Spleen (tissue), 11 donors: ENCODE results near the gene EXOC4. TPM values are rescaled to one million over a fixed set of nuclear protein-coding genes. Genes with fewer than 3 reads are reported as not detected.

Source experiments
- DNase-seq: peaks from one replicate; pipeline ENCODE4 v3.0.0-alpha.2; 2020
- H3K27ac ChIP-seq, 8 donors: fragments of 200-600 bp; sonication (generic) in 7 of 8; 1 replicate in 4 of 8; 2 replicates in 4 of 8; pipeline versions ENCODE4 v1.5.0 to v1.8.0; 2016 to 2021; ENCODE audit warnings: inconsistent platforms in 4 of 8, mild to moderate bottlenecking in 4 of 8, moderate library complexity in 1 of 8
- H3K27me3 ChIP-seq, 7 donors: fragments of 200-600 bp; sonication (generic) in 6 of 7; replicated peaks in 1 of 7; 1 replicate in 4 of 7; 2 replicates in 3 of 7; pipeline versions ENCODE4 v1.5.0 to v1.8.0; 2016 to 2021; ENCODE audit warnings: inconsistent platforms in 3 of 7, mild to moderate bottlenecking in 1 of 7
- H3K36me3 ChIP-seq, 6 donors: fragments of 200-600 bp; sonication (generic) in 5 of 6; 1 replicate in 4 of 6; 2 replicates in 2 of 6; pipeline versions ENCODE4 v1.5.0 to v1.8.0; 2016 to 2021; ENCODE audit warnings: inconsistent platforms in 2 of 6
- H3K4me1 ChIP-seq, 6 donors: fragments of 200-600 bp; sonication (generic) in 5 of 6; 1 replicate in 3 of 6; 2 replicates in 3 of 6; pipeline versions ENCODE4 v1.5.0 to v1.8.0; 2016 to 2021; ENCODE audit warnings: inconsistent platforms in 3 of 6
- H3K4me3 ChIP-seq, 8 donors: fragments of 200-600 bp; sonication (generic) in 7 of 8; 1 replicate in 4 of 8; 2 replicates in 4 of 8; pipeline versions ENCODE4 v1.5.0 to v1.8.0; 2016 to 2021; ENCODE audit warnings: inconsistent platforms in 4 of 8, mild to moderate bottlenecking in 4 of 8, moderate library complexity in 2 of 8
- H3K9me3 ChIP-seq, 8 donors: fragments of 200-600 bp; sonication (generic) in 7 of 8; 1 replicate in 4 of 8; 2 replicates in 4 of 8; pipeline versions ENCODE4 v1.5.0 to v1.8.0; 2016 to 2021; ENCODE audit warnings: inconsistent platforms in 4 of 8
- POLR2A ChIP-seq, 3 donors: fragments of 450-650 bp; IDR thresholded peaks; one replicate each; pipeline ENCODE4 v1.5.1; 2017; ENCODE audit warnings: antibody characterized with exemption in 3 of 3, mild to moderate bottlenecking in 1 of 3
- POLR2AphosphoS5 ChIP-seq, 3 donors: sonication (generic); formaldehyde crosslinking; IDR thresholded peaks; one replicate each; pipeline ENCODE4 v1.5.1; 2017; ENCODE audit warnings: antibody characterized with exemption in 3 of 3
- WGBS, 5 donors: extraction: QIAGEN DNeasy Blood & Tissue Kit in 3 of 5; methylation state at CpG; one replicate each; pipeline versions ENCODE4 v1.1.5 to v1.1.7; 2013 to 2018; 5-methylcytosine and 5-hydroxymethylcytosine counted together
- intact Hi-C: fragments of 100-400 bp; cut with DNase I; formaldehyde crosslinking; loops from one replicate; pipeline ENCODE4 v1.15.0; 2023; ENCODE audit warnings: low total_unique reads
- polyA plus RNA-seq, 3 donors: library from polyadenylated mRNA; stranded (reverse); fragments of 200-250 nt; gene quantifications; one replicate each; pipeline ENCODE4 v1.2.1, GENCODE V29; 2013
- total RNA-seq, 7 donors: library from RNA; depleted of rRNA in 3 of 7; stranded (reverse); fragments of >200 nt in 3 of 7; fragmentation: NEBNext Ultra II Directional in 4 of 7; extraction: Animal tissue kit (Norgen Biotek cat#: 25700) in 4 of 7; gene quantifications; one replicate each; pipeline versions ENCODE4 v1.1.0 to v1.2.1, GENCODE V29; 2016 to 2021
- TF ChIP-seq, protein P1 (sequence below), 11 experiments: fragments of 200-600 bp in 7 of 11; fragments of 450-650 bp in 4 of 11; sonication (generic) in 4 of 11; IDR thresholded peaks in 8 of 11; conservative IDR thresholded peaks in 3 of 11; 1 replicate in 7 of 11; 2 replicates in 4 of 11; pipeline versions ENCODE4 v1.4.0 to v1.8.0; 2016 to 2021; ENCODE audit warnings: antibody characterized with exemption in 11 of 11, inconsistent platforms in 4 of 11, mild to moderate bottlenecking in 1 of 11
- donor health status: healthy with polysubstance abuse.
- donor health status: DM: no; HTN: no; CAD: no; lungs with moderate emphysema.
- donor health status: DM: no; HTN: no; CAD: no.
- donor health status: Bipolar disorder and iron deficiency.
- donor health status: healthy.
- donor health status: DM: no; HTN: no; CAD: no.
- donor health status: DM: yes; HTN: yes; CAD: no.

Gene EXOC4
- total and polyA plus RNA-seq, 10 donors = 14.1 to 138 (median 102) TPM

DNA sequence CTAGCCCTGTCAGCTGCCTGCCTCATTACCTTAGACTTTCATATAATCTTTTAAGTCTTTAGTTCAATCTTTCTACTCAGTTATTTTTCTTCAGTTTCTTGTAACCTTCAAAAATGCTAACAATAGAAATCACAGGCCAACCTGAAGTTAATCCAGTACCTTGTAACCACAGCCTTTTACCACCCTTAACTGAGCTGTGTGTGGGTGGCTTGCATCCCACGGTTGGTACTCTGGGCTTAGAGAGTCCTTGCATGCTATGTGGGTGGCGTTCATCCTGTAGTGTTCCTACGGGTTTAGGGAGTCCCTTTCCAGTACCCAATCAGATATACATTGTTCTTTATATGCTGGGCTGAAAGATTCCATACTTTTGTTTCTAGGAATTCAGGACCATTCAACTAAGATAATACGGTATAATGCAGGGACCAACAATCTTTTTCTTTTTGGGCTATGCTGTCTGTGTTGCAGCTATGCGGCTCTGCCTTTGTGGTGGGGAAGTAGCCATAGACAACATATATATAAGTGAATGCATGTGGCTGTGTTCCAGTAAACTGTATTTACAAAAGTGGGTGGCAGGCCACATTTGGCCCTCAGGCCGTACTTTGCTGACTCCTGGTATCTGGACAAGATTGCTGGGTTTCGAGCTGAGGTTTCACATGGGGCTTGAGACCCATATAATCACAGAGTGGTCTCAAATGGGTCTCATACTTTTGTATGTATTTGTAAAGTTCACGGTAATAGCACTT lies 593.5 kb downstream of the EXOC4 start:
- WGBS, 5 donors = 87 to 95% (median 90%) methylated on average over 8 of the region's 8 CpGs
- H3K4me3 ChIP-seq = no peak overlapping the region
- H3K9me3 ChIP-seq = peaks cover 0 to 7% (median 3%) of the 10 kb centered on the region in 8 donors
- no peaks in the 10 kb centered on the region for H3K4me1 ChIP-seq
- TF ChIP-seq POLR2A (IDR thresholded peaks at IDR 0.05) (no peak), POLR2AphosphoS5 (IDR thresholded peaks at IDR 0.05) (no peak)
- TF ChIP-seq, protein P1, sequence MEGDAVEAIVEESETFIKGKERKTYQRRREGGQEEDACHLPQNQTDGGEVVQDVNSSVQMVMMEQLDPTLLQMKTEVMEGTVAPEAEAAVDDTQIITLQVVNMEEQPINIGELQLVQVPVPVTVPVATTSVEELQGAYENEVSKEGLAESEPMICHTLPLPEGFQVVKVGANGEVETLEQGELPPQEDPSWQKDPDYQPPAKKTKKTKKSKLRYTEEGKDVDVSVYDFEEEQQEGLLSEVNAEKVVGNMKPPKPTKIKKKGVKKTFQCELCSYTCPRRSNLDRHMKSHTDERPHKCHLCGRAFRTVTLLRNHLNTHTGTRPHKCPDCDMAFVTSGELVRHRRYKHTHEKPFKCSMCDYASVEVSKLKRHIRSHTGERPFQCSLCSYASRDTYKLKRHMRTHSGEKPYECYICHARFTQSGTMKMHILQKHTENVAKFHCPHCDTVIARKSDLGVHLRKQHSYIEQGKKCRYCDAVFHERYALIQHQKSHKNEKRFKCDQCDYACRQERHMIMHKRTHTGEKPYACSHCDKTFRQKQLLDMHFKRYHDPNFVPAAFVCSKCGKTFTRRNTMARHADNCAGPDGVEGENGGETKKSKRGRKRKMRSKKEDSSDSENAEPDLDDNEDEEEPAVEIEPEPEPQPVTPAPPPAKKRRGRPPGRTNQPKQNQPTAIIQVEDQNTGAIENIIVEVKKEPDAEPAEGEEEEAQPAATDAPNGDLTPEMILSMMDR (IDR thresholded peaks at IDR 0.05 in 8 of 11, conservative IDR thresholded peaks at IDR 0.05 in 3 of 11) = no peak
- H3K27me3 ChIP-seq = no peaks in the 10 kb centered on the region
- H3K36me3 ChIP-seq = no peaks in the 10 kb centered on the region
- no peak for DNase-seq
- no peak overlapping the region for H3K27ac ChIP-seq
- intact Hi-C loops = no loop called here

DNA sequence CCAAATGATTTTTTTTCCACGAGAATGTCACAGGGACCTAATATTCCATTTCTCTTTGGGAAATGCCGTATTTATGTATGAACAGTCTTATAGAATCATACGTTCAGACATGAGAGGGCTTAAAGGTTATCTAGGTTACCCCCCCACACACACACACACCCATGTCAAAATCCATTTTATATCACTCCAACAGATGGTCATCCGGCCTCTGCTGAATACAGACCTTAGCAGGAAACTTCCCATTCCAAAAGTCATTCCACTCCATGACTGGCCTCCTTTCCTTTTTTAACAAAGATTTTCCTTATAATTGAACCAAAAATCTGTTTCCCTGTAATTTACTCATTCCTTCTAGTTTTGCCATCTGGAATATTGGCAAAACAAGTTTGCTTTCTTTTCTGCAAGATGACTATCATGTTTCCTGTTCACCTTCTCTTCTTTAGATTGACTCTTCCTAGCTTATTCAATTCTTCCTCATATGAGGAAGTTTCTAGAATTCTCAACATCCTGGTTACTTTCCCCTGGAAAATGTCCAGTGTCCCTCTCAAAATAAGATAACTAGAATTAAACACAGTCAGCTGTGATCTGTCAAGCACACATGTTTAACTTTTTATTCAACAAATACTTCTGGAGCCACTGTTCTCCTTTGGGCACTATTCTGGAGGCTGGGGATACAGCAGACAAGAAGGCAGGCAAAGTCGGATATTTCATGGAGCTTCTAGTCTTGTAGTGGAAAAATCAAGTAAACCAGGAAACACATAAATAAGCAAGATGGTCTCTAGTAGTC lies 597.8 kb downstream of the EXOC4 start:
- no peaks in the 10 kb centered on the region for H3K36me3 ChIP-seq
- no peak overlapping the region for H3K4me3 ChIP-seq
- H3K9me3 ChIP-seq = no peaks in the 10 kb centered on the region
- no peaks in the 10 kb centered on the region for H3K27me3 ChIP-seq
- H3K4me1 ChIP-seq = no peaks in the 10 kb centered on the region
- WGBS, 5 donors = 80 to 93% (median 87%) methylated on average over 5 of the region's 5 CpGs
- intact Hi-C loops = no loop called here
- TF ChIP-seq, protein P1 (IDR thresholded peaks at IDR 0.05 in 8 of 11, conservative IDR thresholded peaks at IDR 0.05 in 3 of 11) = no peak
- no peak for TF ChIP-seq POLR2A (IDR thresholded peaks at IDR 0.05)
- no peak for TF ChIP-seq POLR2AphosphoS5 (IDR thresholded peaks at IDR 0.05)
- no peak overlapping the region for H3K27ac ChIP-seq
- no peak for DNase-seq

DNA sequence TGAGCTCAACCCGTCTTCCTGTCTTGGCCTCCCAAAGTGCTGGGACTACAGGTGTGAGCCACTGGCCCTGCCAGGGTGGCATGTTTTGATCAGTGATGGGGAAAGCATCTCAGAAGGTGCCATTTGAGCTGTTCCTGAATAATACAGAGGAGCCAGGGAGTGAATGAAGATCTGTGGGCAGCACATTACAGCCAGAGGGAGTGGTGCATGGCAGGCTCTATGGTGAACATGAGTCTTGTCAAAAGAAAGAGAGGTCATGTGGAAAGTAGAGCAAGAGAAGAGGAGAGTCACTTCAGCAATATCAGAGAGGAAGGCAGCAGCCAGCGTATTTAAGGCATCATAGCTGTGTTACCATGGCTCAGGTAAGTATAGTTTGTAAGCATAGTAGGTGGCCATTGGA lies 598.5 kb downstream of the EXOC4 start:
- TF ChIP-seq, protein P1 (IDR thresholded peaks at IDR 0.05 in 8 of 11, conservative IDR thresholded peaks at IDR 0.05 in 3 of 11) = no peak
- no peak for TF ChIP-seq POLR2A (IDR thresholded peaks at IDR 0.05)
- intact Hi-C loops = no loop called here
- Histone ChIP-seq H3K9me3 (no peaks in the 10 kb centered on the region), H3K27me3 (no peaks in the 10 kb centered on the region), H3K27ac (no peak overlapping the region), H3K36me3 (no peaks in the 10 kb centered on the region), H3K4me1 (no peaks in the 10 kb centered on the region), H3K4me3 (no peak overlapping the region)
- no peak for DNase-seq
- WGBS, 5 donors = 96 to 100% (median 98%) methylated on average over 2 of the region's 2 CpGs

DNA sequence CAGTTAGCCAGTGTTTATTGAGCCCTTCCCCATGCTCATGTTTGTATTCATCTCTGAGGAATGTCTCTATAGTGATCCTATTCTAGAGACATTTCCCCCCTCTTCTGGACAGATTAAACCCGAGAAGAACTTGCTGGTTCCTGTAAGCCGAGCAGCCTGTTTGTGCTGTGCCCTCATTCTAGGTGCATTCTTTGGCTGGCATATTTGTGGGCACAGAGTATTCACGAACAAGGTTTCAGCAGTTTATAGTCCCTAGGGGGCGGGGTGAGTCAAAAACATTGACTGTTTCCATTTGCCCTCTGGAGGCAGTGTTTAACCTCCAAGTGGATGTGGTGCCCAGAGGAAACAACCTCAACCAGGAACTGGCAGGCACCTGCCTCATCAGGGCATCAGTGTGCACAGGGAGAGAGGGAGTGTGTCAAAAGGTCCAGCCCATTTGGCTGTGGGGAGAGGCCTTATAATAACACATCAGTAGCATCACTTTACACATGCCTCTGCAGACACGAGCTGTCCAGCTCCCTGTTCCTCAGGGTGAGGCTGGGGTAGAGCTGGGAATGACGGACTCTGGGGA lies 600.9 kb downstream of the EXOC4 start:
- Histone ChIP-seq H3K27ac (no peak overlapping the region), H3K27me3 (no peaks in the 10 kb centered on the region), H3K9me3 (no peaks in the 10 kb centered on the region), H3K36me3 (peaks cover 0 to 12% (median 0%) of the 10 kb centered on the region in 6 donors), H3K4me1 (no peaks in the 10 kb centered on the region), H3K4me3 (no peak overlapping the region)
- intact Hi-C loops = no loop called here
- TF ChIP-seq POLR2A (IDR thresholded peaks at IDR 0.05) (no peak), POLR2AphosphoS5 (IDR thresholded peaks at IDR 0.05) (no peak)
- TF ChIP-seq, protein P1 (IDR thresholded peaks at IDR 0.05 in 8 of 11, conservative IDR thresholded peaks at IDR 0.05 in 3 of 11) = no peak
- DNase-seq = no peak
- whole genome bisulfite sequencing, 5 donors = 76 to 84% (median 79%) methylated on average over 6 of the region's 6 CpGs
